22Rv1 (cell line): Measurements from ENCODE around the gene LRRC8E.

Experiments used
- H3K27ac ChIP-seq: fragments of 450-650 bp; 2 replicates; pipeline ENCODE4 v1.5.1; 2017
- CTCF ChIP-seq: fragments of 450-650 bp; IDR thresholded peaks from 2 replicates; pipeline ENCODE4 v1.5.1; 2017; ENCODE audit warnings: mild to moderate bottlenecking
- ZFX ChIP-seq: fragments of 450-650 bp; IDR thresholded peaks from 2 replicates; pipeline ENCODE4 v1.6.1; 2017; ENCODE audit warnings: antibody characterized with exemption, borderline replicate concordance

LRRC8E gene

GRCh38 chr19:7921302-7921966 lies 33.1 kb downstream of the LRRC8E start:
- TF ChIP-seq ZFX (no peak), CTCF (no peak)
- peak overlapping the region; percentile 97 for H3K27ac ChIP-seq

- TF ChIP-seq ZFX, result no peak
- 0 out of 2 replicates have a peak, but pooled peaks have one; percentile 9 for TF ChIP-seq CTCF
- peak overlapping the region; percentile 97 for H3K27ac ChIP-seq
Measured at GRCh38 chr19:7921967-7922835, 33.9 kb downstream of the LRRC8E start.

- H3K27ac ChIP-seq, result peak overlapping the region; percentile 97
- no peak for TF ChIP-seq CTCF
- TF ChIP-seq ZFX, result no peak
Measured at GRCh38 chr19:7922836-7923195, 34.5 kb downstream of the LRRC8E start.

- TF ChIP-seq CTCF (no peak), ZFX (no peak)
- H3K27ac ChIP-seq, result peak overlapping the region; percentile 97
Measured at GRCh38 chr19:7923295-7924191, 35.2 kb downstream of the LRRC8E start.

GRCh38 chr19:7924241-7924640 lies 35.9 kb downstream of the LRRC8E start:
- no peak for TF ChIP-seq ZFX
- no peak for TF ChIP-seq CTCF
- peak overlapping the region; percentile 97 for H3K27ac ChIP-seq

- TF ChIP-seq CTCF, result no peak
- TF ChIP-seq ZFX, result no peak
- H3K27ac ChIP-seq, result peak overlapping the region; percentile 97
Measured at GRCh38 chr19:7924651-7925170, 36.4 kb downstream of the LRRC8E start.
